ENCODE measurements around the gene OR2M2.

OR2M2 gene, protein sequence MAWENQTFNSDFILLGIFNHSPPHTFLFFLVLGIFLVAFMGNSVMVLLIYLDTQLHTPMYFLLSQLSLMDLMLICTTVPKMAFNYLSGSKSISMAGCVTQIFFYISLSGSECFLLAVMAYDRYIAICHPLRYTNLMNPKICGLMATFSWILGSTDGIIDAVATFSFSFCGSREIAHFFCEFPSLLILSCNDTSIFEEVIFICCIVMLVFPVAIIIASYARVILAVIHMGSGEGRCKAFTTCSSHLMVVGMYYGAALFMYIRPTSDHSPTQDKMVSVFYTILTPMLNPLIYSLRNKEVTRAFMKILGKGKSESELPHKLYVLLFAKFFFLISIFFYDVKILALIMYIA

DNA sequence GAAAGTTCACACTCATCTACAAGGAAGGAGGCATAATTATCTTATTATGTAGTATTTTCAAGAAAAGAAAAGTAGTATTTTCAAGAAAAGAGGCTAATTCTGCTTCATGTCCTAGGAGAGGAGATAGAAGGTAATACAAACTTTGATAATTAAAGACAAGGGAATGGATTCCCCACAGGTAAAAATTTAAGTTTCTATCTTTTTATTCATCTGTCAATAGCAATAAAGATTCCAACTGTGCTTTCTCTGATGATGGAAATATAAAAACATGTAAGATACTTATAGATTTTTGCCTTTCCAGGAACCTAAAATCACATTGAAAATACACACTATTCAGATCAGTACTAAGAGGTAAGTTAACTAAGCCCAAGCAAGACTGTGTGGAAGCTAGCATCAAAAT lies at the start of gene OR2M2:
TSS of gene OR2M2 (plus strand) at position 301 of the 400 bp plus-strand sequence. CDS start 5,165 bp downstream, outside the sequence.
- DNase-seq = no peak

DNA sequence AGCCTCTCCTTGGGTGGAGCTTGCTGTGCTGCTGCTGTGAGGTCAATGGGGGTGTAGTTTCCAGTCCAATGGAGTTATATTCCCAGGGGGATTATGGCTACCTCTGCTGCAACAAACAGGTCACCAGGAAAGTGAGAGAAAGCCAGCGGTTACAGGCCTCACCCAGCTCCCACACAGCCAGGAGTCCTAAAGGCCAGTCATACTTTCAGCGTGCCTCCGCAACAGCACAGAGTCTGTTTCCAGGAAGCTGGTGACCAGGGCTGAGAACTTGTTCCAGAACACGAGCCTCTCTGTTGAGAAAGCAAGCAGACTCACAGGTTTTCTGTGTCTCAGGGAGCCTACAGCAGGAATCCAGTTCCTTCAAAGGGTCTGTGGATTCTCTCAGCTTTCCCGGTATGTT lies 47.0 kb upstream of the OR2M2 start:
- DNase-seq = no peak

DNA sequence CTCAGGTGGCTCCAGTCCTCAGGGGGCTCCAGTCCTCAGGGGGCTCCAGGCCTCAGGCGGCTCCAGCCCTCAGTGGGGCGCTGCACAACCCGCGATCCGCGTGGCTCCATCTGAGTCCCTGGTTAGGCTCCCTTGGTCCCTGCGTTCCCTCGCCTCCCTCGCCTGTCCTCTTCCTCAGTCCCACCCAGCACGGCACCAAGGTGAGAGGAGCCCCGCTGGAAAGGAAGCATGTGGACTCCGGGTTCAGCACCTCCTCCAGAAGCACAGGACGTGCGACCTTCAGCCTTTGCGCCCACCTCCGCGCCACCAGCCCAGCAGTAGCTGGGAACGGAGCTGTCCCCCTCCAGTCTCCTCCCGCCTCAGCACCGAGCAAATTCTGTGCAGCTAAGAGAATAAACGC lies 37.8 kb upstream of the OR2M2 start:
- no peak for DNase-seq

DNA sequence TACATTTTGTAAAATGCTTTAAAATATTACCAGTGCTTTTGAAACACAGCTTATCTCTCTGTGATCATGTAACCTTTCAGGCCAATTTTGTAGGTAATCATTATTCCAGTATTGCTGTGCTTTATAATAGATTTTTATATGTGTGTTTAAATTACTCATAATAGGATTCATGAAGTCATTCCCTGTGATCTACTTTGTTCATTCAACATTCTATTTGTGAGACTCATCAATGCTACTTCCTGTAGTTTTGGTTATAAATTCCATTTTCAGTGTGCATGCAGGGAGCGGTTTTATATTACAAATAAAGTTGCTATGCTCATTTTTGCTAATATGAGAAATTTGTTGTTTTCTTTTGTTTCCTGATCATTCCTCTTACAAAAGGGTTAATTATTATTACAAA lies 33.8 kb upstream of the OR2M2 start:
- DNase-seq = no peak

DNA sequence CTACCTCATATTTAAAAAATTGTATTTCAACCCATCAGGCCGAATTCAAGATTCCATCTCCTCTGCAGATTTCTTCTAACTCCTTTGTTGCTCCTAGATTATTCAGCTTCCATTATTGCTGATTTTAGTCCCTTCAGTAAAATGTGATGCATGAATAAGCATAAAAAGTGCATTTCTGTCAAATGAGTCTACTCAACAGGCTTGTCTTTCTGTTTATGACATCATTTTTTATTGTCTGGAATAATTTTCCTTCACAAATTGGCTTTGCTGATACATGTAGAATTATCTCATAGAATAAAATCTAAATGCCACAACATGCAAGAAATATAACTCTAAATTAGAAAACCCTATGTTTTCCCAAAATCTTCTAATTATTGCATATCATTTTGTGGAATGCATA lies 31.3 kb upstream of the OR2M2 start:
- DNase-seq = no peak

DNA sequence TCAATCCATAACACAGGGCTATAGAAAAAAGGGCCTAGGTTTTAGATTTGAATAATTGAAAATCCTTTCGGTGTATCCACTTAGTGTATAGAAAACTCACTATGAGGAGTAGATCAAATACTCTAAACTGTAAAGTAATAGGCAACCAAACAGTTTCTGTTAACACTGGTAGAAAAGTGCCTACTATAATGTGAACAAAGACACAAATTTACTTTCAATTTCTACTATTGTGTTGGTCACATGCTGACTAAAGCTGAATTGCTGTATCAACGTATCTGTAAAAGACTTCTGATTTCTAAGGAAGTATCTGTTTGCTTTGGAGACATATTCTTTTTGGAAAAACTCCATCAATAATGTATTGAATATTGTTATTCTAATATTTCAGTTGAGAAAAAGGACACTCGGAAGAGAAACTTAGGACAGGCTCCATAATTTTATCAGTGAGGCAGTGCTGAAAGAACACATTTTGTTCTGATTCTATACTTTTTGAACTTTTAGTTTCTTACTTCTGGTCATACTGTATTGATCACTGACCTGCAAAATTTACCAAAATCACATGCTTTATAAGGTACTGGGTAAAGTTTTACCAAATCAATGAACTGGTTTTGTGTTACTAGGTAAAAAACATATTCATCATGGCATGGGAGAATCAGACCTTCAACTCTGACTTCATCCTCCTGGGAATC lies 30.0 kb upstream of the OR2M2 start, which contains the start of gene OR2M5:
TSS of gene OR2M5 (plus strand) at position 636 of the 686 bp plus-strand sequence. CDS start at position 636, 0 bp downstream.
- DNase-seq = no peak

DNA sequence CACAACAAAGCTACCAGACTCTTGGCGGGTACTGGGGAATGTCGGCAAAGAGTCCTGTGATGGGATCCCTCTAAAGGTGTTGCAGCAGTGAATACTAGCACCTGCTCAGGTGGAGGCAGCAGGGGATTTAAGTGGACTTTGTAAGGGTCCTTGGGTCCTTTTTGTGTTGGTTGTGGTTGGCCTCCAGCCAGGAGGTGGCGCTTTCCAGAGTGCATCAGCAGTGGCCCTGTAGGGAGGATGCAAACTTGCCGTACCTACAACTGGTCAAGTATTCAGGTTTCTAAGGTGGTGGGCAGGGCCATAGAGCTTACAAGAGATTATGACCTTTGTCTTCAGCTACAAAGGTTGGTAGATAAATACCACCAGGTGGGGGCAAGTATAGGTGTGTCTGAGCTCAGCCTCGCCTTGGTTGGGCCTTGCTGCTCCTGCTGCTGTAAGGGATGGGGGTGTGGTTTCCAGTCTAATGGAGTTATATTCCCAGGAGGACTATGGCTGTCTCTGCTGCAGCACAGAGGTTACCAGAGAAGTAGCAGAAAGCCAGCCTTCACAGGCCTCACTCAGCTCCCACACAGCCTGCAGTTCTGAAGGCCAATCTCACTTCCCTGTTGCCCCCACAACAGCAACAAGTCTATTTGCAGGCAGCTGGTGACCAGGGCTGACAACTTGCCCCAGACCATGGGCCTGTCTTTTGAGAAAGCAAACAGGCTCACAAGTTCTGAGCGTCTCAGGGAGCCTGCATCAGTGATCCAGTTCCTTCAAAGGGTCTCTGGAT lies 22.4 kb upstream of the OR2M2 start:
- DNase-seq = no peak

DNA sequence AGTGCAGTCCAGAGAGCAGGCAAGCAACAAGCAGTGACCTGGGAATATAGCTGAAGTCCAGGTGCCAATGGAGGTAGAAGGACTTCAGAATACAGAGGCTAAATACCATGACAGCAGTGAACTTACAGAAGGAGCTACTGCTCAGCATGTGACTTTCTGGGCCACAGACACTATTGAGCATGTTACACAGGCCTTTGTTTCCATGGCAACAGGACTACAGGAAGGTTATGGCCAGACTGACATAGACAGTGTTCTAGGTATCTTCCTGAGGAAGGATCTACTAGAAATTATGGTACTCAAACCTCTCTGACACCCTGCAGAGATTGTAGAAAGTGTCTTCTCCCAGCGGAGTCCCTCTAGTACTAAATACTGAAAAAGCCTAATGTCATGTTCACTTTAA lies 18.7 kb upstream of the OR2M2 start:
- no peak for DNase-seq

DNA sequence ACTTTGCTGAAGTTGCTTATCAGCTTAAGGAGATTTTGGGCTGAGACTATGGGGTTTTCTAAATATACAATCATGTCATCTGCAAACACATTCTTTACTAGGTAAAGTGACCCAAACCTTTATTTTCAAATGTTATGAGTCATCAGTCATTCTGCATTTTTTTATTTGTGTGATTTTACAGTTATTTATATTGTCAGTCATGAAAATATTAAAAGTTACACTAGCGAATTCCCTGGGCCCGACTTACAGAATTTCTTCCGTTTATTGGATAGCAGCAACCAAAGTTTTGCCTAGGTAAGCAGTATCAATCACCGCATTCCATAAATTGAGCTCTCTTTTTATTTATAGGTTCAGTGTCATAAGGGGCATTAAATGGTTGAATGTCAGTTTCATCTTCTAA lies 15.9 kb upstream of the OR2M2 start:
- no peak for DNase-seq

DNA sequence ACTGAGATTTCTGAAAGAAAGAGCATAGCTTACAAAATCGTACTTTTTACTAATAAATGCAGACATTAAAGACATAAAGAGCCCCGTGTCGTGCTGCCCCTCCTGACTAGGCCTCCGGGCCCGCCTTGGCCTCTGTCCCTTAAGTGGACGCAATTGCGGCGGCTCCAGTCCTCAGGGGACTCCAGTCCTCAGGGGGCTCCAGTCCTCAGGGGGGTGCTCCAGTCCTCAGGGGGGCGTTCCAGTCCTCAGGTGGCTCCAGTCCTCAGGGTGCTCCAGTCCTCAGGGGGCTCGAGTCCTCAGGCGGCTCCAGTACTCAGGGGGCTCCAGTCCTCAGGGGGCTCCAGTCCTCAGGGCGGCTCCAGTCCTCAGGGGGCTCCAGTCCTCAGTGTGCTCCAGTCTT lies 10.6 kb upstream of the OR2M2 start:
- DNase-seq = no peak

DNA sequence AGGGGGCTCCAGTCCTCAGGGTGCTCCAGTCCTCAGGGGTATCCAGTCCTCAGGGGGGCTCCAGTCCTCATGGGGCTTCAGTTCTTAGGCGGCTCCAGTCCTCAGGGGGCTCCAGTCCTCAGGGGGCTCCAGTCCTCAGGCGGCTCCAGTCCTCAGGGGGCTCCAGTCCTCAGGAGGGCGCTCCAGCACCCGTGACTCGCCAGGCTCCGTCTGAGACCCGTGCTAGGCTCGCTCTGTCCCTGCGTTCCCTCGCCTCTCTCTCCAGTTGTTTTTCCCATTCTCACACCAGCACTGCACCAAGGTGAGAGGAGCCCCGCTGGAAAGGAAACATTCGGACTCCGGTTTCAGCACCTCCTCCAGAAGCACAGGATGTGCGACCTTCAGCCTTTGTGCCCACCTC lies 9.4 kb upstream of the OR2M2 start:
- DNase-seq = no peak

DNA sequence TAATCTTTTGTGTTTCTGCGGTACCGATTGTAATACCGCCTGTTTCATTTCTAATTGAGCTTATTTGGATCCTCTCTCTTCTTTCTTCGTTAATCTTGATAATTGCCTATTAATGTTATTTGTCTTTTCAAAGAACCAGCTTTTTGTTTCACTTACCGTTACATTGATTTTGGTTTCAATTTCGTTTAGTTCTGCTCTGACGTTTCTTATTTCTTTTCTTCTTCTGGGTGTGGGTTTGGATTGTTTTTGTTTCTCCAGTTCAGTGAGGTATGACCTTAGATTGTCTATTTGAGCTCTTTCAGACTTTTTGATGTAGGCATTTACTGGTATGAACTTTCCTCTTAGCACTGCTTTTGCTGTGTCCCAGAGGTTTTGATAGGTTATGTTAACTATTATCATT lies 9.4 kb downstream of the OR2M2 start:
- DNase-seq = no peak

DNA sequence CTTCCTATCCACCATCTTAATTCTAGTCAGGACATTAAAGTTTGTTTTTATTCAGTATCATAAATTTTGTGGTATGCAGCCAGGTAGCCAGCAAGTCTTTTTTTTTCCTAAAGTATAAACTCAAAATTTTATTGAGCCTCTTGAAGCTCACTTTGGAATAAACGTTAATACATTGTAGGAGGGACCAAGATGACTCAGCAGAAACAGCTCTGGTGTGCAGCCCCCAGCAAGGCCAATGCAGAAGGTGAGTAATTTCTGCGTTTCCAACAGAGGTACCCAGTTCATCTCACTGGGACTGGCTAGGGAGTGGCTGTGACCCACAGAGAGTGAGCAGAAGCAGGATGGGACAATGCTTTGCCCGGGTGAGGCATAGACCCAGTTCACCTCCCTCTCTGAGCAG lies 12.7 kb downstream of the OR2M2 start:
- no peak for DNase-seq

DNA sequence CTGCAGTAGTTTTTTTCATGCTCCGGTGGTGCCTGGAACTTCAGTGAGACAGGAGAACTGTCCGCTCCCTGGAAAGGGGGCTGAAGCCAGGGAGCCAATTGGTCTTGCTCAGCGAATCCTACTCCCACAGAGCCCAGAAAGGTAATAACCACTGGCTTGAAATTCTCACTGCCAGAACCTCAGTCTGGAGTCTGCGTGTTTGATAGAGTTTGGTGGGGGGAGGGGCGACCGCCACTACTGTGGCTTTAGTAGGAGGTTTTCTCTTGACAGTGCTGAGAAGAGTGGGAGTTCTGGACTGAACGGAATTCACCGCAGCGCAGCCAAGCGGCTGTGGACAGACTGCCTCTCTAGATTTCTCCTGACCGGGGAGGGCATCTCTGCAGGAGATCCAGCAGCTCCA lies 14.4 kb downstream of the OR2M2 start:
- no peak for DNase-seq

DNA sequence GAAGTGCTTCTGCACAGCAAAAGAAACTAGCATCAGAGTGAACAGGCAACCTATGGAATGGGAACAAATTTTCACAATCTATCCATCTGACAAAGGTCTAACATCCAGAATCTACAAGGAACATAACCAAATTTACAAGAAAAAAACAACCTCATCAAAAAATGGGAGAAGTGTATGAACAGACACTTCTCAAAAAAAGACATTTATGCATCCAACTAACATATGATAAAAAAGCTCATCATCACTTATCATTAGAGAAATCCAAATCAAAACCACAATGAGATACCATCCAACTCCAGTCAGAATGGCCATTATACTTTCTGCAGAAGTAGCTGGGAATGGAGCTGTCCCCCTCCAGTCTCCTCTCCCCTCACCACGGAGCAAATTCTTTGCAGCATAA lies 19.5 kb downstream of the OR2M2 start:
- no peak for DNase-seq

DNA sequence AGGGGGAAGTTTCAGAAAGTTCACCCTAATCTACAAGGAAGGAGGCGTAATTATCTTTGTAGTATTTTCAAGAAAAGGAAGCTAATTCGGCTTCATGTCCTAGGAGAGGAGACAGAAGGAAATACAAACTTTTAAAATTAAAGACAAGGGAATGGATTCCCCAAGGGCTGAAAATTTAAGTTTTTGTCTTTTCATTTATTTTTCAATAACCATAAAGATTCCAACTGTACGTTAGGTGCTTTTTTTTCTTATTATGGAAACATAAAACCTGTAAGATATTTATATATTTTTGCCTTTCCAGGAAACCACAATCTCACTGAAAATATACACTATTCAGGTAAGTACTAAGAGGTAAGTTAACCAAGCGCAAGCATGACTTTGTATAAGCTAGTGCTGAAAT lies 22.3 kb downstream of the OR2M2 start, which contains the start of gene OR2M3:
TSS of gene OR2M3 (plus strand) at position 301 of the 400 bp plus-strand sequence. CDS start 5,803 bp downstream, outside the sequence.
- no peak for DNase-seq

DNA sequence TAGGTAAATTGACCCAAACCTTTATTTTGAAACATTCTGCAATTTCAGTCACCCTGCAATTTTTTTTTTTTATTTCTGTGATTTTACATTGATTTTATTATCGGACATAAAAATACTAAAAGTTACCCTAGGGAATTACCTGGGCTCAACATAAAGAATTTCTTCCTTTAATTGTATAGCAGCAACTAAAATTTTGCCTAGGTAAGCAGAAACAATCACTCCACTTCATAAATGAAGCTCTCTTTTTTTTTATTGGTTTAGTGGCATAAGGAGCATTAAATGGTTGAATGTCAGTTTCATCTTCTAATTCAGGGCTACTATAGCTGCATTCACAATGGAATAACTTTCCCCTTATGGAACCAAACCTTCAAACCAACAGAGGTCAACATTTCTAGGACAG lies 41.3 kb downstream of the OR2M2 start:
- no peak for DNase-seq

DNA sequence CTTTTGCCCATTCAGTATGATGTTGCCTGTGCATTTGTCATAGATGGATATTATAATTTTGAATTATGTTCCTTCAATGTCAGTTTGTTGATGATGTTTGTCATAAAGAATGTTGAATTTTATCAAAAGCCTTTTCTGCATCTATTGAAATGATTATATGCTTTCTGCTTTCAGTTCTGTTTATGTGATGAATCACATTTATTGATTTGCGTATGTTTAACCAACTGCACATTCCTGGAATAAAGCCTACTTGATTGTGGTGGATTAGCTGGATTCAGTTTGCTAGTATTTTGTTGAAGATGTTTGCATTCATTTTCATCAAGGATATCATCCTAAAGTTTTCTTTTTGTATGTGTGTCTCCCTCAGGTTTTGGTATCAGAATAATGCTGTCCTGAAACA lies 50.9 kb downstream of the OR2M2 start:
- no peak for DNase-seq

DNA sequence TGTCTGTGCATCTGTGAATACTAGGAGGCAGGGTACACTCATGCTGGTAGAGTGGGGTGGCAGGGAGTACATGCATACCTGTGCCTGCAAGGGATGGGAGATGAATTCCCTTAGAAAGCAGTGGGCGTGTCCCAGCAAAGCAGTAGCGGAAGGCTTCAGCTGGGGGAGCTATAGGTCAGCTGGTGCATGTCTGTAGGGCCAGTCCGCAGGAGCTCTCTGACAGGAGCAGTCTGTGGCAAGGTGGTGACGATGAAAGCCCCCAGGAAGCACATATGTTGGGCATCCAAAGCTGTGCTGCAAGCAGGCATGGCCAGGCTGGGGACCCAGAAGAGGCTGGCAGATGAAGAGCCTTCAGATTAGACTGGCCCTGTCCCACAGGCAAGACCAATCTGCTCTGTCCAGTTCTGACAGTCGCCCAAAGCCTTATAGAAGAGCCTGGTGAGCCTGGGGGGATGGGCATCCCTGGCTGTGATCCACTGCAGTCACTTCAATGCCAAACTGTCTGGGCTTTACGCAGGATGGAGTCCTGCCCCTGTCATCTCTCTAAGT lies 54.8 kb downstream of the OR2M2 start:
- DNase-seq = no peak

All from activated CD4-positive, alpha-beta T cell treated with anti-CD3 and anti-CD28 coated beads, Interleukin-2, amount 50 U/mL, for 48 hours (primary cell).